GM23338 (cell line): ENCODE data around the gene FCRL6. TPM values are rescaled to one million over a fixed set of nuclear protein-coding genes. Genes with fewer than 3 reads are reported as not detected.

Experiments
- ETS1 ChIP-seq: IDR thresholded peaks from 2 replicates; pipeline ENCODE4 v1.6.1; 2016; ENCODE audit warnings: antibody characterized with exemption
- EZH2phosphoT487 ChIP-seq: fragments of 200-600 bp; sonication (generic); IDR thresholded peaks from one replicate; pipeline ENCODE4 v1.8.1; 2018; ENCODE audit warnings: antibody characterized with exemption; ENCODE audit not compliant: unreplicated experiment
- JUNB ChIP-seq: IDR thresholded peaks from one replicate; pipeline ENCODE4 v1.6.1; 2016; ENCODE audit warnings: antibody characterized with exemption; ENCODE audit not compliant: unreplicated experiment
- POLR2AphosphoS5 ChIP-seq: IDR thresholded peaks from 2 replicates; pipeline ENCODE4 v1.6.1; 2016; ENCODE audit warnings: antibody characterized with exemption, low read depth
- ZNF331 ChIP-seq: fragments of 250-450 bp; sonication (Bioruptor Pico); IDR thresholded peaks from 2 replicates; pipeline ENCODE4 v1.5.0; 2020; ENCODE audit warnings: low read depth, mild to moderate bottlenecking, moderate library complexity
- ZNF462 ChIP-seq: fragments of 250-450 bp; sonication (Bioruptor Pico); IDR thresholded peaks from 2 replicates; pipeline ENCODE4 v1.5.0; 2020; ENCODE audit warnings: mild to moderate bottlenecking, moderate library complexity
- polyA plus RNA-seq: library from polyadenylated mRNA; unstranded; fragments of >200 nt; fragmentation: Nextera tagmentation; extraction: Ambion mirVana; gene quantifications from 2 replicates; pipeline ENCODE4 v1.2.1, GENCODE V29; 2016
- total RNA-seq: library from RNA; depleted of rRNA; stranded (reverse); fragments of >200 nt; shearing (Covaris generic); gene quantifications from 2 replicates; pipeline ENCODE4 v1.2.3, GENCODE V29; 2014
- TF ChIP-seq, protein P1 (sequence below), 2 experiments: fragments of 200-600 bp in 1 of 2; sonication (generic) in 1 of 2; conservative IDR thresholded peaks; 2 replicates each; pipeline versions ENCODE4 v1.5.1 to v1.6.1; 2016 to 2017; ENCODE audit warnings: antibody characterized with exemption in 2 of 2, low read depth in 2 of 2, mild to moderate bottlenecking in 2 of 2, moderate library complexity in 1 of 2

Gene FCRL6
- total and polyA plus RNA-seq, 2 experiments from 2014 or later, result not detected

GRCh38 chr1:159800177-159800930 is 1.8 kb upstream of the FCRL6 start (continued):
- TF ChIP-seq ZNF462 (no peak), ETS1 (no peak), ZNF331 (no peak), POLR2AphosphoS5 (no peak), EZH2phosphoT487 (no peak), JUNB (no peak)
- TF ChIP-seq, protein P1, sequence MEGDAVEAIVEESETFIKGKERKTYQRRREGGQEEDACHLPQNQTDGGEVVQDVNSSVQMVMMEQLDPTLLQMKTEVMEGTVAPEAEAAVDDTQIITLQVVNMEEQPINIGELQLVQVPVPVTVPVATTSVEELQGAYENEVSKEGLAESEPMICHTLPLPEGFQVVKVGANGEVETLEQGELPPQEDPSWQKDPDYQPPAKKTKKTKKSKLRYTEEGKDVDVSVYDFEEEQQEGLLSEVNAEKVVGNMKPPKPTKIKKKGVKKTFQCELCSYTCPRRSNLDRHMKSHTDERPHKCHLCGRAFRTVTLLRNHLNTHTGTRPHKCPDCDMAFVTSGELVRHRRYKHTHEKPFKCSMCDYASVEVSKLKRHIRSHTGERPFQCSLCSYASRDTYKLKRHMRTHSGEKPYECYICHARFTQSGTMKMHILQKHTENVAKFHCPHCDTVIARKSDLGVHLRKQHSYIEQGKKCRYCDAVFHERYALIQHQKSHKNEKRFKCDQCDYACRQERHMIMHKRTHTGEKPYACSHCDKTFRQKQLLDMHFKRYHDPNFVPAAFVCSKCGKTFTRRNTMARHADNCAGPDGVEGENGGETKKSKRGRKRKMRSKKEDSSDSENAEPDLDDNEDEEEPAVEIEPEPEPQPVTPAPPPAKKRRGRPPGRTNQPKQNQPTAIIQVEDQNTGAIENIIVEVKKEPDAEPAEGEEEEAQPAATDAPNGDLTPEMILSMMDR (conservative IDR thresholded peaks at IDR 0.05; ENCODE audit: low read depth in 2 of 2), result no peak
